ENCODE data around the gene EXOSC9. TPM values are rescaled to one million over a fixed set of nuclear protein-coding genes. Genes with fewer than 3 reads are reported as not detected.

EXOSC9 gene
- total and polyA plus RNA-seq, 2 experiments from 2014 or later: 71.9 to 105 TPM

DNA sequence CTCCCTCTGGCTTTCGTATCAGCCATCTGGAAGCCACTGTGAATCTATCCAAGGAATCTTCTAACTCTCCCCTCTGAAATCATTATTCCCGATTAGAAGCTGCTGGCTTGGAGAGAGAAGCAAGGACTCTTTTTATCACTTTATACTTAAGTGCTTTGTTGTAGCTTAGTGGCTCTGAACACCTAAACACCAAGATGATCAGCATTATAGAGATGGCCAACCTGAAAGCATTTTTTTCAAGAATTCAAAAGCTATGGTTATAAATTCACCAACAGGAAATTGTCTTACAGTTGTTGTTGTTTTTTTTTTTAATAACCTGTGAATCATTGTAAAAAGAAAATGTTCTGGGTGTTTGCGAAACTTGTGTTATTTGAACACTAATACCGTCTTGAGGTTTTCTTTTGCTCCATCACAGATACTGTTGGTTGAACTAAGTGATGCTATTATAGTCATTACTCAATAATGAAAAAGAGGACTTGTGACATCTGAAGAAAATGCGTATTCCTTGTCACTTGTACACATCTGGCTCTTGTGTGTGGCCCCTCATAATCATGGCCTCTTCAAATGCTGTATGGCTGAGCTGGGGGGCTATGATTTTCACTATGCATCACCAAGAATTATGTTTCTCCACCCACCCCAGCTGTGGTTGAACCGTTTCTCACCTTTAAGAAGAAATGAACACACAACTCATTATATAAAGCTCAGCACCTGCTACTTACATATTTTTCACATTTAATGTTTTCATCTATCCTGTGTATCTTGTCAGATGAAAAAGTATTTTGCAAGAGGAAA is 24.3 kb upstream of the EXOSC9 start:
- no peaks in the 10 kb centered on the region for H3K27me3 Mint-ChIP-seq (ENCODE audit: insufficient read depth, low read depth, poor library complexity)
- no peak overlapping the region for H3K27ac ChIP-seq (ENCODE audit: low read depth)
- DNase-seq (ENCODE audit: low spot score) (no peak), ATAC-seq (no peak)
- no peak overlapping the region for H2AFZ ChIP-seq
- no peak overlapping the region for H3K4me2 ChIP-seq
- H3K9me2 ChIP-seq (ENCODE audit: insufficient read depth): no peaks in the 10 kb centered on the region
- no peaks in the 10 kb centered on the region for H3F3A ChIP-seq (replicated peaks; ENCODE audit: low read depth)
- no peaks in the 10 kb centered on the region for H3K27me3 ChIP-seq (ENCODE audit: insufficient read depth)
- H3K9me3 Mint-ChIP-seq: no peaks in the 10 kb centered on the region
- TF ChIP-seq ZNF331 (CRISPR knock-in tag; IDR thresholded peaks at IDR 0.05; ENCODE audit: low read depth) (no peak), EZH2 (IDR thresholded peaks at IDR 0.05; ENCODE audit: low read depth, unreplicated experiment) (no peak), CREB1 (CRISPR knock-in tag; IDR thresholded peaks at IDR 0.05; ENCODE audit: low read depth) (no peak), NANOG (IDR thresholded peaks at IDR 0.05; ENCODE audit: borderline replicate concordance) (no peak), POLR2AphosphoS5 (IDR thresholded peaks at IDR 0.05; ENCODE audit: low read depth) (no peak), STAT1 (IDR thresholded peaks at IDR 0.05; ENCODE audit: unreplicated experiment) (no peak), ETS1 (IDR thresholded peaks at IDR 0.05) (no peak), JUNB (IDR thresholded peaks at IDR 0.05; ENCODE audit: unreplicated experiment) (no peak), CTCF (conservative IDR thresholded peaks at IDR 0.05; ENCODE audit: low read depth in 2 of 2) (no peak), ZNF114 (CRISPR knock-in tag; IDR thresholded peaks at IDR 0.05) (no peak), ZNF462 (CRISPR knock-in tag; IDR thresholded peaks at IDR 0.05) (no peak), EZH2phosphoT487 (IDR thresholded peaks at IDR 0.05; ENCODE audit: unreplicated experiment) (no peak)
- TF ChIP-seq, protein P1, sequence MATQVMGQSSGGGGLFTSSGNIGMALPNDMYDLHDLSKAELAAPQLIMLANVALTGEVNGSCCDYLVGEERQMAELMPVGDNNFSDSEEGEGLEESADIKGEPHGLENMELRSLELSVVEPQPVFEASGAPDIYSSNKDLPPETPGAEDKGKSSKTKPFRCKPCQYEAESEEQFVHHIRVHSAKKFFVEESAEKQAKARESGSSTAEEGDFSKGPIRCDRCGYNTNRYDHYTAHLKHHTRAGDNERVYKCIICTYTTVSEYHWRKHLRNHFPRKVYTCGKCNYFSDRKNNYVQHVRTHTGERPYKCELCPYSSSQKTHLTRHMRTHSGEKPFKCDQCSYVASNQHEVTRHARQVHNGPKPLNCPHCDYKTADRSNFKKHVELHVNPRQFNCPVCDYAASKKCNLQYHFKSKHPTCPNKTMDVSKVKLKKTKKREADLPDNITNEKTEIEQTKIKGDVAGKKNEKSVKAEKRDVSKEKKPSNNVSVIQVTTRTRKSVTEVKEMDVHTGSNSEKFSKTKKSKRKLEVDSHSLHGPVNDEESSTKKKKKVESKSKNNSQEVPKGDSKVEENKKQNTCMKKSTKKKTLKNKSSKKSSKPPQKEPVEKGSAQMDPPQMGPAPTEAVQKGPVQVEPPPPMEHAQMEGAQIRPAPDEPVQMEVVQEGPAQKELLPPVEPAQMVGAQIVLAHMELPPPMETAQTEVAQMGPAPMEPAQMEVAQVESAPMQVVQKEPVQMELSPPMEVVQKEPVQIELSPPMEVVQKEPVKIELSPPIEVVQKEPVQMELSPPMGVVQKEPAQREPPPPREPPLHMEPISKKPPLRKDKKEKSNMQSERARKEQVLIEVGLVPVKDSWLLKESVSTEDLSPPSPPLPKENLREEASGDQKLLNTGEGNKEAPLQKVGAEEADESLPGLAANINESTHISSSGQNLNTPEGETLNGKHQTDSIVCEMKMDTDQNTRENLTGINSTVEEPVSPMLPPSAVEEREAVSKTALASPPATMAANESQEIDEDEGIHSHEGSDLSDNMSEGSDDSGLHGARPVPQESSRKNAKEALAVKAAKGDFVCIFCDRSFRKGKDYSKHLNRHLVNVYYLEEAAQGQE (IDR thresholded peaks at IDR 0.05; ENCODE audit: unreplicated experiment): no peak
- no peak overlapping the region for H3K4me3 Mint-ChIP-seq
- no peaks in the 10 kb centered on the region for H3K36me3 Mint-ChIP-seq (ENCODE audit: low read depth)
- H3K4me3 ChIP-seq: no peak overlapping the region
- H3K4me1 Mint-ChIP-seq: peaks cover 15% of the 10 kb centered on the region
- H3K4me1 ChIP-seq (ENCODE audit: insufficient read depth): no peaks in the 10 kb centered on the region
- no peaks in the 10 kb centered on the region for H4K20me1 ChIP-seq (replicated peaks; ENCODE audit: insufficient read depth)
- no peak overlapping the region for H3K27ac Mint-ChIP-seq
- no peaks in the 10 kb centered on the region for H3K36me3 ChIP-seq (ENCODE audit: insufficient read depth)
- no peaks in the 10 kb centered on the region for H3K79me2 ChIP-seq (replicated peaks; ENCODE audit: insufficient read depth)

Measured in GM23338 (cell line).